ENCODE results near the gene PPIP5K2.
A peak's percentile ranks its signal among the peaks of the same experiment; 100 is the strongest.

The PPIP5K2 gene

GRCh38 chr5:103098993-103099392 is 21.1 kb upstream of the PPIP5K2 start:
- H3K9me3 ChIP-seq (ENCODE audit: control insufficient read depth, low read length), result no peaks in the 10 kb centered on the region
- H3K36me3 ChIP-seq (ENCODE audit: control insufficient read depth, insufficient read depth, low read length), result peaks cover 4% of the 10 kb centered on the region
- no peaks in the 10 kb centered on the region for H3K27me3 ChIP-seq (replicated peaks; ENCODE audit: control insufficient read depth, insufficient read depth, low read length, poor library complexity, severe bottlenecking)
- no peak overlapping the region for H3K27ac ChIP-seq (ENCODE audit: insufficient read depth, low read length, poor library complexity, severe bottlenecking)
- no peak for DNase-seq
- no peaks in the 10 kb centered on the region for H3K4me1 ChIP-seq (ENCODE audit: control insufficient read depth, insufficient read depth, low read length, poor library complexity, severe bottlenecking)
- H3K4me3 ChIP-seq (ENCODE audit: insufficient read depth, low read depth, low read length, poor library complexity, severe bottlenecking), result no peak overlapping the region

DNA sequence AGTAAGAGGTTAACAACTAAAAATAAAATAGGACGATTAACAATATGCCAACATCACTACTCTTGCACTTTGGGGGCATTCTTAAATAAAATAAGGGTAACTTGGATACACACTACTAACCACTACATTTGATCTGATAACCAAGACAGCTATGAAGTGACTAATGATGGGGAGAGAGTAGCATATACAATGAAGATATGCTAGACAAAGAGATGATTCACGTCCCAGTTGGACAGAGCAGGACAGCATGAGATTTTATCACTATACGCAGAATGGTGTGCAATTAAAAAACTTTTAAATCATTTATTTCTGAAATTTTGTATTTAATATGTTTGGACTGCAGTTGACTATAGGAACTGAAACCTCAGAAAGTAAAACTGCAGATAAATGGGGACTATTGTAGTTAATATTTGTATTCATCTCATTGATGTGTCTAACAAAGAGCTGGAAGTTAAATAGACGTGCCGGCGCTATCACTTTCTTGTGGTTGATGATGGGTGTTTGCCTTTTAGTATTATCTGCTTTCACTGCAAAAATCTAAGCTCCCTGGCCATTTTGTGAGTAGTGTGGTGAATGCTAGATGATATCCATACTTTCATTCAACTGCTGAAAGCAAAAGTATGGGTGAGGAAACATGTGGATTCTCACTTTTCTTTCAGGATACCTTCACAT is 18.9 kb upstream of the PPIP5K2 start:
- no peak for DNase-seq
- no peak overlapping the region for H3K27ac ChIP-seq (ENCODE audit: insufficient read depth, low read length, poor library complexity, severe bottlenecking)
- H3K4me3 ChIP-seq (ENCODE audit: insufficient read depth, low read depth, low read length, poor library complexity, severe bottlenecking), result no peak overlapping the region
- H3K4me1 ChIP-seq (ENCODE audit: control insufficient read depth, insufficient read depth, low read length, poor library complexity, severe bottlenecking), result no peaks in the 10 kb centered on the region
- H3K9me3 ChIP-seq (ENCODE audit: control insufficient read depth, low read length), result no peaks in the 10 kb centered on the region
- no peaks in the 10 kb centered on the region for H3K27me3 ChIP-seq (replicated peaks; ENCODE audit: control insufficient read depth, insufficient read depth, low read length, poor library complexity, severe bottlenecking)
- H3K36me3 ChIP-seq (ENCODE audit: control insufficient read depth, insufficient read depth, low read length), result no peaks in the 10 kb centered on the region

- Histone ChIP-seq H3K36me3 (ENCODE audit: control insufficient read depth, insufficient read depth, low read length) (no peaks in the 10 kb centered on the region), H3K27me3 (replicated peaks; ENCODE audit: control insufficient read depth, insufficient read depth, low read length, poor library complexity, severe bottlenecking) (no peaks in the 10 kb centered on the region), H3K4me1 (ENCODE audit: control insufficient read depth, insufficient read depth, low read length, poor library complexity, severe bottlenecking) (no peaks in the 10 kb centered on the region), H3K27ac (ENCODE audit: insufficient read depth, low read length, poor library complexity, severe bottlenecking) (no peak overlapping the region), H3K9me3 (ENCODE audit: control insufficient read depth, low read length) (no peaks in the 10 kb centered on the region), H3K4me3 (ENCODE audit: insufficient read depth, low read depth, low read length, poor library complexity, severe bottlenecking) (no peak overlapping the region)
- no peak for DNase-seq
Observed at GRCh38 chr5:103102234-103102633, 17.9 kb upstream of the PPIP5K2 start.

GRCh38 chr5:103108086-103108485 is 12.0 kb upstream of the PPIP5K2 start:
- Histone ChIP-seq H3K27me3 (replicated peaks; ENCODE audit: control insufficient read depth, insufficient read depth, low read length, poor library complexity, severe bottlenecking) (no peaks in the 10 kb centered on the region), H3K36me3 (ENCODE audit: control insufficient read depth, insufficient read depth, low read length) (no peaks in the 10 kb centered on the region), H3K27ac (ENCODE audit: insufficient read depth, low read length, poor library complexity, severe bottlenecking) (no peak overlapping the region), H3K4me3 (ENCODE audit: insufficient read depth, low read depth, low read length, poor library complexity, severe bottlenecking) (no peak overlapping the region), H3K4me1 (ENCODE audit: control insufficient read depth, insufficient read depth, low read length, poor library complexity, severe bottlenecking) (peaks cover 9% of the 10 kb centered on the region), H3K9me3 (ENCODE audit: control insufficient read depth, low read length) (no peaks in the 10 kb centered on the region)
- no peak for DNase-seq

DNA sequence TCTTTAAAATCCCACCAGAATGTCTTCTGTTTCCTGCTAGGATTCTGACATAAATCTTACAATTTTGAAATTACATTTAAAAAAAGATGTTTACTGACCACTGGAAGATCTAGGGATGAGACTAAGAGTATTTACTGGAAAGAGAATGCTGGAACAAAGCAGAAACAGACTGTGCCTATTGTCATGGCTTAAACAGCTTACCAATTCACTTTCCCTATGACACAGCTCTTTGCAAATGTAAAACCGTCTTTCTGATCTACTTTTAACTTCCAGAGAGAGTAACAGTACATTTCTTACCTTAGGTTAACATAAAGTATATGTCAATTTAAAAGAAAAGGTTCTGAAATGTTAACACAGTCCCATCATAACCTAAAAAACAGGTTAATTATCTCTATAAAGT is 10.8 kb upstream of the PPIP5K2 start:
- Histone ChIP-seq H3K4me1 (ENCODE audit: control insufficient read depth, insufficient read depth, low read length, poor library complexity, severe bottlenecking) (peaks cover 9% of the 10 kb centered on the region), H3K27me3 (replicated peaks; ENCODE audit: control insufficient read depth, insufficient read depth, low read length, poor library complexity, severe bottlenecking) (no peaks in the 10 kb centered on the region), H3K9me3 (ENCODE audit: control insufficient read depth, low read length) (no peaks in the 10 kb centered on the region), H3K4me3 (ENCODE audit: insufficient read depth, low read depth, low read length, poor library complexity, severe bottlenecking) (no peak overlapping the region), H3K36me3 (ENCODE audit: control insufficient read depth, insufficient read depth, low read length) (no peaks in the 10 kb centered on the region), H3K27ac (ENCODE audit: insufficient read depth, low read length, poor library complexity, severe bottlenecking) (no peak overlapping the region)
- DNase-seq, result no peak

GRCh38 chr5:103110403-103110802 is 9.7 kb upstream of the PPIP5K2 start:
- Histone ChIP-seq H3K27me3 (replicated peaks; ENCODE audit: control insufficient read depth, insufficient read depth, low read length, poor library complexity, severe bottlenecking) (no peaks in the 10 kb centered on the region), H3K4me3 (ENCODE audit: insufficient read depth, low read depth, low read length, poor library complexity, severe bottlenecking) (no peak overlapping the region), H3K9me3 (ENCODE audit: control insufficient read depth, low read length) (no peaks in the 10 kb centered on the region), H3K4me1 (ENCODE audit: control insufficient read depth, insufficient read depth, low read length, poor library complexity, severe bottlenecking) (peaks cover 9% of the 10 kb centered on the region), H3K36me3 (ENCODE audit: control insufficient read depth, insufficient read depth, low read length) (no peaks in the 10 kb centered on the region), H3K27ac (ENCODE audit: insufficient read depth, low read length, poor library complexity, severe bottlenecking) (no peak overlapping the region)
- DNase-seq, result no peak

DNA sequence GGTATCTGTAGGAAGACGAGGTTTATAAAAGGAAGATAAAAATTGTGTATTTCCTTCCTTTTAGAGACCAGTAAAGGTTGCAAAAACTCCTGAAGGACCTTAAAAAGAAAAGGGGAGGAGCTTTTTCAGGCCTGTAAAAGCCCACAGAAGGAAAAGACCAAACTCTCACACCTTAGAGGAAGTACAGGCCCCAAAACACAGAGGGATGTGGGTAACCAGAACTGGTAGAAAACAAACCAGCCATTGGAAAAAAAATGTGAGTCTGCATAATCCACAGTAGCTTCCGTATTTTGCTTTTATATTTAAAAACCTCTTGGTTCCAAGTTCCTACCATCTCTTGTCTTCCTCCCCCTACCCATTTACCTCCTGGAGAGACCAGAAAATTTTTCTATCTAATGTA is 8.6 kb upstream of the PPIP5K2 start:
- no peaks in the 10 kb centered on the region for H3K9me3 ChIP-seq (ENCODE audit: control insufficient read depth, low read length)
- H3K27ac ChIP-seq (ENCODE audit: insufficient read depth, low read length, poor library complexity, severe bottlenecking), result peak overlapping the region; percentile 25
- DNase-seq, result peak in 1 of 3 donors; percentile 11
- H3K36me3 ChIP-seq (ENCODE audit: control insufficient read depth, insufficient read depth, low read length), result no peaks in the 10 kb centered on the region
- peaks cover 9% of the 10 kb centered on the region for H3K4me1 ChIP-seq (ENCODE audit: control insufficient read depth, insufficient read depth, low read length, poor library complexity, severe bottlenecking)
- H3K4me3 ChIP-seq (ENCODE audit: insufficient read depth, low read depth, low read length, poor library complexity, severe bottlenecking), result no peak overlapping the region
- no peaks in the 10 kb centered on the region for H3K27me3 ChIP-seq (replicated peaks; ENCODE audit: control insufficient read depth, insufficient read depth, low read length, poor library complexity, severe bottlenecking)

DNA sequence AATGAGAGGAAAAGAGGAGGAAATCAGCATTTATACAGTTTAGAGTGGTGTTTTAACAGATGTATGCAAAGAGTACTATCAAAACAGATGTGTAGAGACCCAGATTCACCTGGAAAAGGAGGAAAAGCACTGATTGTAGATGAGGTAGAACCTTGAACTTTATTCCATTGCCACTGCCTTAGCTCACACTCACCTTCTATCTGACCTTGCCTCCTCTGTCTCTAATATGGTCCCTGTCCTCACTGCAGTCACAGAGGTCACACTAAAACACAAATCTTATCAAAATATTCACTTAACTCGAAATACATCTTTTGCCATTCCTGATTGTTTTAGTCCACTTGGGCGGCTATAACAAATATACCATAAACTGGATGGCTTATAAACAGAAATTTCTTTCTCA is 7.2 kb upstream of the PPIP5K2 start:
- Histone ChIP-seq H3K27ac (ENCODE audit: insufficient read depth, low read length, poor library complexity, severe bottlenecking) (no peak overlapping the region), H3K36me3 (ENCODE audit: control insufficient read depth, insufficient read depth, low read length) (no peaks in the 10 kb centered on the region), H3K27me3 (replicated peaks; ENCODE audit: control insufficient read depth, insufficient read depth, low read length, poor library complexity, severe bottlenecking) (no peaks in the 10 kb centered on the region), H3K9me3 (ENCODE audit: control insufficient read depth, low read length) (no peaks in the 10 kb centered on the region), H3K4me3 (ENCODE audit: insufficient read depth, low read depth, low read length, poor library complexity, severe bottlenecking) (no peak overlapping the region), H3K4me1 (ENCODE audit: control insufficient read depth, insufficient read depth, low read length, poor library complexity, severe bottlenecking) (peaks cover 9% of the 10 kb centered on the region)
- no peak for DNase-seq

DNA sequence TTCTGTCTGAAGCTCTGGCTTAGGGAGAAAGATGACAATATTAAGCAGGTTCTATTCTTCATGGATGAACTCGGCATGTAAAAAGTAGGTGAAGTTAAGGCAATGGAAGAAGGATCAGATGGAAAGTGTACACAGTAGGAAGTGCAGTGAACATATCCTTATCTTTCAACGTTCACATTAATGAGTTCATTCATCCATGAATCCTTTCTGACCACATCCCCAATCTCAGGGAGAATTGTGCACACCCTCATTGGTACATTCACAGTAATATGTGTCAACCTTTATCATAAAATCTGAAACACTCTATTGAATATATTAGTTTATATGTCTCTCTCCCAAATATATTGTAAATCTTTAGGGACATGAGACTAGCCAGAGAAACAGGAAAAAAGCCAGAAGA is 5.7 kb upstream of the PPIP5K2 start:
- Histone ChIP-seq H3K27me3 (replicated peaks; ENCODE audit: control insufficient read depth, insufficient read depth, low read length, poor library complexity, severe bottlenecking) (no peaks in the 10 kb centered on the region), H3K27ac (ENCODE audit: insufficient read depth, low read length, poor library complexity, severe bottlenecking) (no peak overlapping the region), H3K4me1 (ENCODE audit: control insufficient read depth, insufficient read depth, low read length, poor library complexity, severe bottlenecking) (peaks cover 9% of the 10 kb centered on the region), H3K36me3 (ENCODE audit: control insufficient read depth, insufficient read depth, low read length) (no peaks in the 10 kb centered on the region), H3K9me3 (ENCODE audit: control insufficient read depth, low read length) (no peaks in the 10 kb centered on the region), H3K4me3 (ENCODE audit: insufficient read depth, low read depth, low read length, poor library complexity, severe bottlenecking) (no peak overlapping the region)
- DNase-seq, result no peak

GRCh38 chr5:103117471-103117991 is 2.6 kb upstream of the PPIP5K2 start:
- Histone ChIP-seq H3K4me3 (ENCODE audit: insufficient read depth, low read depth, low read length, poor library complexity, severe bottlenecking) (no peak overlapping the region), H3K36me3 (ENCODE audit: control insufficient read depth, insufficient read depth, low read length) (no peaks in the 10 kb centered on the region), H3K9me3 (ENCODE audit: control insufficient read depth, low read length) (no peaks in the 10 kb centered on the region), H3K27me3 (replicated peaks; ENCODE audit: control insufficient read depth, insufficient read depth, low read length, poor library complexity, severe bottlenecking) (no peaks in the 10 kb centered on the region), H3K4me1 (ENCODE audit: control insufficient read depth, insufficient read depth, low read length, poor library complexity, severe bottlenecking) (peaks cover 12% of the 10 kb centered on the region), H3K27ac (ENCODE audit: insufficient read depth, low read length, poor library complexity, severe bottlenecking) (no peak overlapping the region)
- DNase-seq, result no peak
